GM10266 (cell line): ENCODE results near the gene CDHR1.
"Not testable (repeated sequence)": the region's sequence is repeated elsewhere in the genome, so short reads cannot be mapped to it uniquely, and the experiment has no call there.

Experiments
- DNase-seq: peaks from one replicate; pipeline ENCODE4 v3.0.0; 2012; ENCODE audit errors: extremely low spot score
- TF ChIP-seq, protein P1 (sequence below): IDR thresholded peaks from 2 replicates; pipeline ENCODE4 v1.5.1; 2012; ENCODE audit warnings: mild to moderate bottlenecking, low read depth; ENCODE audit not compliant: control insufficient read depth, insufficient read depth; ENCODE audit errors: missing control alignments

Gene CDHR1

GRCh38 chr10:84176836-84177474 lies 17.4 kb upstream of the CDHR1 start:
- no peak for DNase-seq
- TF ChIP-seq, protein P1, sequence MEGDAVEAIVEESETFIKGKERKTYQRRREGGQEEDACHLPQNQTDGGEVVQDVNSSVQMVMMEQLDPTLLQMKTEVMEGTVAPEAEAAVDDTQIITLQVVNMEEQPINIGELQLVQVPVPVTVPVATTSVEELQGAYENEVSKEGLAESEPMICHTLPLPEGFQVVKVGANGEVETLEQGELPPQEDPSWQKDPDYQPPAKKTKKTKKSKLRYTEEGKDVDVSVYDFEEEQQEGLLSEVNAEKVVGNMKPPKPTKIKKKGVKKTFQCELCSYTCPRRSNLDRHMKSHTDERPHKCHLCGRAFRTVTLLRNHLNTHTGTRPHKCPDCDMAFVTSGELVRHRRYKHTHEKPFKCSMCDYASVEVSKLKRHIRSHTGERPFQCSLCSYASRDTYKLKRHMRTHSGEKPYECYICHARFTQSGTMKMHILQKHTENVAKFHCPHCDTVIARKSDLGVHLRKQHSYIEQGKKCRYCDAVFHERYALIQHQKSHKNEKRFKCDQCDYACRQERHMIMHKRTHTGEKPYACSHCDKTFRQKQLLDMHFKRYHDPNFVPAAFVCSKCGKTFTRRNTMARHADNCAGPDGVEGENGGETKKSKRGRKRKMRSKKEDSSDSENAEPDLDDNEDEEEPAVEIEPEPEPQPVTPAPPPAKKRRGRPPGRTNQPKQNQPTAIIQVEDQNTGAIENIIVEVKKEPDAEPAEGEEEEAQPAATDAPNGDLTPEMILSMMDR: no peak

GRCh38 chr10:84177541-84178141 lies 16.7 kb upstream of the CDHR1 start:
- DNase-seq: peak; percentile 51
- TF ChIP-seq, protein P1: no peak

- TF ChIP-seq, protein P1: no peak
- DNase-seq: no peak
Observed at GRCh38 chr10:84178160-84178609, 16.2 kb upstream of the CDHR1 start.

DNA sequence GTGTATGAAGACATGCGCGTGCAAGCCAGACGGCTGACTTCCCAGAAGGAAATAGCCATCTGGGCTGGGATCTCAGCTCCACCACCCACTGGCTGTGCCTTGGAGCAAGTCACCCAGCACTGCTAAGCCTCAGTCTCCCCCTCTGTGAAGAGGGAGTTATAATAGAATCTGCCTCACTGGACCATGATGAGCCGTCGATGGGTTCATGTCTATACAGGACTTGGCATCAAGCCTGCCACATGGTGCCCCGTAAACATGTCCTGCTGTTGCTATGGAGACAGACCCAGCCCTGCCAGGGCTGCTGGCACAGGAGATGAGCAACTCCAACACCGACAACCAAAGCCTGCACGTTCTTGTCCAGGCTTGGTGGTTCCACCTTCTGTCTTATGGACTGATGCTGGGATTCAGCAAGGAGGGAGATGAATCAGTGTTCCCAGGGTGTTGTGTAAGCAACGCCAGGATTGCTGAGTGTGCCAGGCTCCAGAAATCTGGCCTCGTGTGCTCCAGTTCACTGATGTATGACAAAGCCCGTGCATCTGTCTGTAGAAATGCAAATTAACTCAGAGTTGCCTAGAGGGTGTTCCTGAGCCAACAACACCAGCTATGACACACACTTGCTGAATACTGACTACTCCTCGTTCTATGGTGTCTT lies 15.2 kb upstream of the CDHR1 start:
- TF ChIP-seq, protein P1: no peak
- peak; percentile 57 for DNase-seq

GRCh38 chr10:84180386-84180785 lies 14.0 kb upstream of the CDHR1 start:
- DNase-seq: not testable (repeated sequence)

GRCh38 chr10:84181631-84182030 lies 12.7 kb upstream of the CDHR1 start:
- no peak for DNase-seq
- TF ChIP-seq, protein P1: no peak

- DNase-seq: no peak
- TF ChIP-seq, protein P1: no peak
Observed at GRCh38 chr10:84184517-84184916, 9.8 kb upstream of the CDHR1 start.
